ENCODE results near the gene FAM204A.

GRCh38 chr10:118332236-118332635, 9.9 kb downstream of the FAM204A start:
- TF ChIP-seq CTCF (conservative IDR thresholded peaks at IDR 0.05) (no peak), EZH2 (IDR thresholded peaks at IDR 0.05; ENCODE audit: low read depth) (no peak)
